Vagina (tissue), 2 donors: ENCODE results near the gene RASSF6.
"Not testable (repeated sequence)": the region's sequence is repeated elsewhere in the genome, so short reads cannot be mapped to it uniquely, and the experiment has no call there.

Experiments used
- POLR2AphosphoS5 ChIP-seq, 2 donors: sonication (generic); formaldehyde crosslinking; IDR thresholded peaks; one replicate each; pipeline ENCODE4 v1.9.0; 2017; ENCODE audit warnings: antibody characterized with exemption in 2 of 2, mild to moderate bottlenecking in 2 of 2, low read depth in 1 of 2; ENCODE audit not compliant: insufficient read depth in 1 of 2
- TF ChIP-seq, protein P1 (sequence below), 3 experiments: fragments of 450-650 bp in 2 of 3; fragments of 200-600 bp in 1 of 3; sonication (generic) in 1 of 3; IDR thresholded peaks; one replicate each; pipeline ENCODE4 v1.5.1; 2017 to 2019; ENCODE audit warnings: antibody characterized with exemption in 3 of 3, mild to moderate bottlenecking in 2 of 3, moderate library complexity in 2 of 3

DNA sequence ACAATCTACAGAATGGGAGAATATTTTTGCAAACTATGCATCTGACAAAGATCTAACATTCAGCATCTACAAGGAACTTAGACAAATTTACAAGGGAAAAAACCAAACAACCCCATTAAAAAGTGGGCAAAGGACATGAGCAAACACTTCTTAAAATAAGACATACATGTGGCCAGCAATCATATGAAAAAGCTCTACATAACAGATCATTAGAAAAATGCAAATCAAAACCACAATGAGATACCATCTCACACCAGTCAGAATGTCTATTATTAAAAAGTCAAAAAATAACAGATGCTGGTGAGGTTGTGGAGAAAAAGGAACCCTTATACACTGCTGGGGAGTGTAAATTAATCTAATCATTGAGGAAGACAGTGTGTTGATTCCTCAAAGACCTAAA, 23.1 kb downstream of the RASSF6 start:
- TF ChIP-seq, protein P1, sequence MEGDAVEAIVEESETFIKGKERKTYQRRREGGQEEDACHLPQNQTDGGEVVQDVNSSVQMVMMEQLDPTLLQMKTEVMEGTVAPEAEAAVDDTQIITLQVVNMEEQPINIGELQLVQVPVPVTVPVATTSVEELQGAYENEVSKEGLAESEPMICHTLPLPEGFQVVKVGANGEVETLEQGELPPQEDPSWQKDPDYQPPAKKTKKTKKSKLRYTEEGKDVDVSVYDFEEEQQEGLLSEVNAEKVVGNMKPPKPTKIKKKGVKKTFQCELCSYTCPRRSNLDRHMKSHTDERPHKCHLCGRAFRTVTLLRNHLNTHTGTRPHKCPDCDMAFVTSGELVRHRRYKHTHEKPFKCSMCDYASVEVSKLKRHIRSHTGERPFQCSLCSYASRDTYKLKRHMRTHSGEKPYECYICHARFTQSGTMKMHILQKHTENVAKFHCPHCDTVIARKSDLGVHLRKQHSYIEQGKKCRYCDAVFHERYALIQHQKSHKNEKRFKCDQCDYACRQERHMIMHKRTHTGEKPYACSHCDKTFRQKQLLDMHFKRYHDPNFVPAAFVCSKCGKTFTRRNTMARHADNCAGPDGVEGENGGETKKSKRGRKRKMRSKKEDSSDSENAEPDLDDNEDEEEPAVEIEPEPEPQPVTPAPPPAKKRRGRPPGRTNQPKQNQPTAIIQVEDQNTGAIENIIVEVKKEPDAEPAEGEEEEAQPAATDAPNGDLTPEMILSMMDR (IDR thresholded peaks at IDR 0.05), result not testable (repeated sequence)
- not testable (repeated sequence) for TF ChIP-seq POLR2AphosphoS5 (IDR thresholded peaks at IDR 0.05; ENCODE audit: insufficient read depth in 1 of 2, low read depth in 1 of 2)
